ENCODE measurements around the gene SOBP. TPM values are rescaled to one million over a fixed set of nuclear protein-coding genes. Genes with fewer than 3 reads are reported as not detected.

Gene SOBP
- total RNA-seq, 1 experiment from 2014 or later = 0.22 TPM

DNA sequence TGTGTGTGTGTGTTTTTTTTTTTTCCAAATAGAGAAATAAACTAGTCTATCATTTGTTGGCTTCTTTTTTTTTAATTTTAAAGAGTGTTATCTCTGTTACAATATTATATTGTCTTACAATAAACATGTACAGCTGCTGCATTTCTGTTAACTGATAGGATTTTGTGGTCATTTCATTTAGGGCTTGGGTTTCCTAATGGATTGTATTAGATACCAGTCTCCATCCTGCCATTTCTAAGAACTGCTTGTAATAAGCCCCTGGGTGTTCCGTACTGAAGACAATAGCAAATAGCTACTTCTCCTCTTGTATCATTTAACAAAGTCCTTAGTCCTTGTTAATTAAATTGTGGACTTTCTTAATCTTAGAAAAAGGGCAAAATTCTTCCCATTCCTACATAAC lies 45.7 kb downstream of the SOBP start:
- no peaks in the 10 kb centered on the region for H3K9me2 ChIP-seq (ENCODE audit: insufficient read depth)
- no peaks in the 10 kb centered on the region for H3K36me3 ChIP-seq (ENCODE audit: low read depth)
- no peak overlapping the region for H2AFZ ChIP-seq
- DNase-seq = no peak
- H3K4me1 ChIP-seq (replicated peaks; ENCODE audit: insufficient read depth) = no peaks in the 10 kb centered on the region
- no peaks in the 10 kb centered on the region for H4K20me1 ChIP-seq (ENCODE audit: insufficient read depth)
- no peaks in the 10 kb centered on the region for H3K79me2 ChIP-seq (ENCODE audit: low read depth)
- no peak overlapping the region for H3K27ac ChIP-seq
- H3K27me3 ChIP-seq (ENCODE audit: insufficient read depth, low read depth) = no peaks in the 10 kb centered on the region
- CTCF ChIA-PET = interaction anchor here (0.6 kb wide), 1 partner anchor 578 kb away, joined by 7 read pairs; no protein-coding TSS in a partner anchor
- no TSS peak for BruUV-seq (replicated peaks)
- no peaks in the 10 kb centered on the region for H3F3A ChIP-seq (ENCODE audit: insufficient read depth, low read depth)
- no peaks in the 10 kb centered on the region for H3K9me3 ChIP-seq (ENCODE audit: insufficient read depth, low read depth)
- intact Hi-C loops (cut with micrococcal nuclease; ENCODE audit: unreplicated experiment) = no loop called here
- POLR2A ChIA-PET (ENCODE audit: unreplicated experiment) = no interaction called here
- no peak overlapping the region for H3K4me2 ChIP-seq
- no peak overlapping the region for H3K4me3 ChIP-seq
- TF ChIP-seq, protein P1, sequence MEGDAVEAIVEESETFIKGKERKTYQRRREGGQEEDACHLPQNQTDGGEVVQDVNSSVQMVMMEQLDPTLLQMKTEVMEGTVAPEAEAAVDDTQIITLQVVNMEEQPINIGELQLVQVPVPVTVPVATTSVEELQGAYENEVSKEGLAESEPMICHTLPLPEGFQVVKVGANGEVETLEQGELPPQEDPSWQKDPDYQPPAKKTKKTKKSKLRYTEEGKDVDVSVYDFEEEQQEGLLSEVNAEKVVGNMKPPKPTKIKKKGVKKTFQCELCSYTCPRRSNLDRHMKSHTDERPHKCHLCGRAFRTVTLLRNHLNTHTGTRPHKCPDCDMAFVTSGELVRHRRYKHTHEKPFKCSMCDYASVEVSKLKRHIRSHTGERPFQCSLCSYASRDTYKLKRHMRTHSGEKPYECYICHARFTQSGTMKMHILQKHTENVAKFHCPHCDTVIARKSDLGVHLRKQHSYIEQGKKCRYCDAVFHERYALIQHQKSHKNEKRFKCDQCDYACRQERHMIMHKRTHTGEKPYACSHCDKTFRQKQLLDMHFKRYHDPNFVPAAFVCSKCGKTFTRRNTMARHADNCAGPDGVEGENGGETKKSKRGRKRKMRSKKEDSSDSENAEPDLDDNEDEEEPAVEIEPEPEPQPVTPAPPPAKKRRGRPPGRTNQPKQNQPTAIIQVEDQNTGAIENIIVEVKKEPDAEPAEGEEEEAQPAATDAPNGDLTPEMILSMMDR (conservative IDR thresholded peaks at IDR 0.05) = no peak
- TF ChIP-seq EZH2 (IDR thresholded peaks at IDR 0.05; ENCODE audit: low read depth) = no peak

- no peaks in the 10 kb centered on the region for H3K27me3 ChIP-seq (ENCODE audit: insufficient read depth, low read depth)
- no peak overlapping the region for H3K4me3 ChIP-seq
- POLR2A ChIA-PET (ENCODE audit: unreplicated experiment) = no interaction called here
- H3F3A ChIP-seq (ENCODE audit: insufficient read depth, low read depth) = no peaks in the 10 kb centered on the region
- no peaks in the 10 kb centered on the region for H3K36me3 ChIP-seq (ENCODE audit: low read depth)
- CTCF ChIA-PET = interaction anchor here (0.6 kb wide), 1 partner anchor 579 kb away, joined by 7 read pairs; no protein-coding TSS in a partner anchor
- no peaks in the 10 kb centered on the region for H3K4me1 ChIP-seq (replicated peaks; ENCODE audit: insufficient read depth)
- intact Hi-C loops (cut with micrococcal nuclease; ENCODE audit: unreplicated experiment) = no loop called here
- no peak overlapping the region for H2AFZ ChIP-seq
- H3K9me2 ChIP-seq (ENCODE audit: insufficient read depth) = no peaks in the 10 kb centered on the region
- BruUV-seq (replicated peaks) = no TSS peak
- TF ChIP-seq EZH2 (IDR thresholded peaks at IDR 0.05; ENCODE audit: low read depth) = no peak
- TF ChIP-seq, protein P1 (conservative IDR thresholded peaks at IDR 0.05) = no peak
- DNase-seq = no peak
- H3K9me3 ChIP-seq (ENCODE audit: insufficient read depth, low read depth) = no peaks in the 10 kb centered on the region
- H4K20me1 ChIP-seq (ENCODE audit: insufficient read depth) = no peaks in the 10 kb centered on the region
- no peak overlapping the region for H3K4me2 ChIP-seq
- H3K27ac ChIP-seq = no peak overlapping the region
- no peaks in the 10 kb centered on the region for H3K79me2 ChIP-seq (ENCODE audit: low read depth)
Observed at GRCh38 chr6:107536180-107536961, 46.5 kb downstream of the SOBP start.

DNA sequence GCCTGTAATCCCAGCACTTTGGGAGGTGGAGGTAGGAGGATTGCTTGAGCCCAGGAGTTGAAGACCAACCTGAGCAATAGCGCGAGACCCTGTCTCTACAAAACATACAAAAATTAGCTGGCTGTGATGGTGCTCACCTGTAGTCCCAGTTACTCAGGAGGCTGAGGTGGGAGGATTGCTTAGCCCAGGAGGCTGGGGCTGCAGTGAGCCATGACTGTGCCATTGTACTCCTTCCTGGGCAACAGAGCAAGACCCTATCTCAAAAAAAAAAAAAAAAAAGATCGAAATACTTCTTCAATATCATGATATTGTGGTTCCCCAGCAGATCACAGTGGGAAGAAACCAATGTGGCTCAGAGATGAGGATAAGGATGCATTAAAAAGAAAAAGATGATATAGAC lies 47.6 kb downstream of the SOBP start:
- H3F3A ChIP-seq (ENCODE audit: insufficient read depth, low read depth) = no peaks in the 10 kb centered on the region
- H3K4me1 ChIP-seq (replicated peaks; ENCODE audit: insufficient read depth) = no peaks in the 10 kb centered on the region
- H3K9me2 ChIP-seq (ENCODE audit: insufficient read depth) = no peaks in the 10 kb centered on the region
- no peaks in the 10 kb centered on the region for H4K20me1 ChIP-seq (ENCODE audit: insufficient read depth)
- H3K4me3 ChIP-seq = no peak overlapping the region
- H3K36me3 ChIP-seq (ENCODE audit: low read depth) = no peaks in the 10 kb centered on the region
- H3K79me2 ChIP-seq (ENCODE audit: low read depth) = no peaks in the 10 kb centered on the region
- H3K4me2 ChIP-seq = no peak overlapping the region
- intact Hi-C loops (cut with micrococcal nuclease; ENCODE audit: unreplicated experiment) = no loop called here
- H2AFZ ChIP-seq = no peak overlapping the region
- no TSS peak for BruUV-seq (replicated peaks)
- no peak overlapping the region for H3K27ac ChIP-seq
- no peaks in the 10 kb centered on the region for H3K9me3 ChIP-seq (ENCODE audit: insufficient read depth, low read depth)
- ChIA-PET CTCF (no interaction called here), POLR2A (ENCODE audit: unreplicated experiment) (no interaction called here)
- TF ChIP-seq, protein P1 (conservative IDR thresholded peaks at IDR 0.05) = no peak
- no peak for TF ChIP-seq EZH2 (IDR thresholded peaks at IDR 0.05; ENCODE audit: low read depth)
- DNase-seq = no peak
- H3K27me3 ChIP-seq (ENCODE audit: insufficient read depth, low read depth) = no peaks in the 10 kb centered on the region

Data from PC-9 (cell line).